ENCODE results near the gene UGT2A1. TPM values are rescaled to one million over a fixed set of nuclear protein-coding genes. Genes with fewer than 3 reads are reported as not detected.
"Not testable (repeated sequence)": the region's sequence is repeated elsewhere in the genome, so short reads cannot be mapped to it uniquely, and the experiment has no call there.

Gene UGT2A1
- total RNA-seq (2014; rRNA removed; shearing (Covaris generic); ENCODE audit: low replicate concordance), result not detected in 2 replicates

- DNase-seq (ENCODE audit: low read depth), result no peak
- in situ Hi-C loops (cut with HindIII; ENCODE audit: low pct_unique_long_range_greater_than_20kb, low sequenced_read_pairs), result no loop called here
Observed at GRCh38 chr4:69653147-69653546, at the start of gene UGT2A1. UGT2A1 (minus strand) TSS chr4:69653247; CDS start chr4:69647644, 5,603 bp downstream.

GRCh38 chr4:69702201-69702600 is 49.2 kb upstream of the UGT2A1 start:
- in situ Hi-C loops (cut with HindIII; ENCODE audit: low pct_unique_long_range_greater_than_20kb, low sequenced_read_pairs), result no loop called here
- no peak for DNase-seq (ENCODE audit: low read depth)

- DNase-seq (ENCODE audit: low read depth), result no peak
- in situ Hi-C loops (cut with HindIII; ENCODE audit: low pct_unique_long_range_greater_than_20kb, low sequenced_read_pairs), result no loop called here
Observed at GRCh38 chr4:69701696-69702095, 48.6 kb upstream of the UGT2A1 start.

- in situ Hi-C loops (cut with HindIII; ENCODE audit: low pct_unique_long_range_greater_than_20kb, low sequenced_read_pairs), result no loop called here
Observed at GRCh38 chr4:69697536-69698242, 44.6 kb upstream of the UGT2A1 start.

GRCh38 chr4:69689599-69689998 is 36.6 kb upstream of the UGT2A1 start:
- in situ Hi-C loops (cut with HindIII; ENCODE audit: low pct_unique_long_range_greater_than_20kb, low sequenced_read_pairs), result no loop called here
- DNase-seq (ENCODE audit: low read depth), result peak; percentile 12

More at GRCh38 chr4:69697536-69698242, 44.6 kb upstream of the UGT2A1 start:
- no peak for DNase-seq (ENCODE audit: low read depth)

- DNase-seq (ENCODE audit: low read depth), result no peak
- in situ Hi-C loops (cut with HindIII; ENCODE audit: low pct_unique_long_range_greater_than_20kb, low sequenced_read_pairs), result no loop called here
Observed at GRCh38 chr4:69684804-69685203, 31.8 kb upstream of the UGT2A1 start.

- no peak for DNase-seq (ENCODE audit: low read depth)
- in situ Hi-C loops (cut with HindIII; ENCODE audit: low pct_unique_long_range_greater_than_20kb, low sequenced_read_pairs), result no loop called here
Observed at GRCh38 chr4:69668680-69669079, 15.6 kb upstream of the UGT2A1 start.

GRCh38 chr4:69664009-69664408 is 11.0 kb upstream of the UGT2A1 start:
- DNase-seq (ENCODE audit: low read depth); in situ Hi-C loops (cut with HindIII; ENCODE audit: low pct_unique_long_range_greater_than_20kb, low sequenced_read_pairs): not testable (repeated sequence)

- DNase-seq (ENCODE audit: low read depth); in situ Hi-C loops (cut with HindIII; ENCODE audit: low pct_unique_long_range_greater_than_20kb, low sequenced_read_pairs): not testable (repeated sequence)
Observed at GRCh38 chr4:69661130-69661803, 8.2 kb upstream of the UGT2A1 start.

- no peak for DNase-seq (ENCODE audit: low read depth)
- in situ Hi-C loops (cut with HindIII; ENCODE audit: low pct_unique_long_range_greater_than_20kb, low sequenced_read_pairs), result no loop called here
Observed at GRCh38 chr4:69658133-69658532, 5.1 kb upstream of the UGT2A1 start.

GRCh38 chr4:69656653-69657158 is 3.7 kb upstream of the UGT2A1 start:
- in situ Hi-C loops (cut with HindIII; ENCODE audit: low pct_unique_long_range_greater_than_20kb, low sequenced_read_pairs), result no loop called here
- DNase-seq (ENCODE audit: low read depth), result no peak

GRCh38 chr4:69650872-69651271 is 2.2 kb downstream of the UGT2A1 start:
- no peak for DNase-seq (ENCODE audit: low read depth)
- in situ Hi-C loops (cut with HindIII; ENCODE audit: low pct_unique_long_range_greater_than_20kb, low sequenced_read_pairs), result no loop called here

GRCh38 chr4:69649629-69650028 is 3.4 kb downstream of the UGT2A1 start:
- in situ Hi-C loops (cut with HindIII; ENCODE audit: low pct_unique_long_range_greater_than_20kb, low sequenced_read_pairs), result no loop called here
- DNase-seq (ENCODE audit: low read depth), result no peak

GRCh38 chr4:69649207-69649606 is 3.8 kb downstream of the UGT2A1 start:
- no peak for DNase-seq (ENCODE audit: low read depth)
- in situ Hi-C loops (cut with HindIII; ENCODE audit: low pct_unique_long_range_greater_than_20kb, low sequenced_read_pairs), result no loop called here

- no peak for DNase-seq (ENCODE audit: low read depth)
- in situ Hi-C loops (cut with HindIII; ENCODE audit: low pct_unique_long_range_greater_than_20kb, low sequenced_read_pairs), result no loop called here
Observed at GRCh38 chr4:69642961-69643360, 10.1 kb downstream of the UGT2A1 start.

GRCh38 chr4:69640289-69640688 is 12.8 kb downstream of the UGT2A1 start:
- in situ Hi-C loops (cut with HindIII; ENCODE audit: low pct_unique_long_range_greater_than_20kb, low sequenced_read_pairs), result no loop called here
- DNase-seq (ENCODE audit: low read depth), result no peak

- in situ Hi-C loops (cut with HindIII; ENCODE audit: low pct_unique_long_range_greater_than_20kb, low sequenced_read_pairs), result no loop called here
- no peak for DNase-seq (ENCODE audit: low read depth)
Observed at GRCh38 chr4:69639542-69639941, 13.5 kb downstream of the UGT2A1 start, which contains the start of gene UGT2A2. UGT2A2 (minus strand) TSS chr4:69639642; CDS start chr4:69639640, 2 bp downstream.

- peak; percentile 42 for DNase-seq (ENCODE audit: low read depth)
- in situ Hi-C loops (cut with HindIII; ENCODE audit: low pct_unique_long_range_greater_than_20kb, low sequenced_read_pairs), result no loop called here
Observed at GRCh38 chr4:69617083-69617694, 35.9 kb downstream of the UGT2A1 start.

GRCh38 chr4:69610484-69610883 is 42.6 kb downstream of the UGT2A1 start:
- in situ Hi-C loops (cut with HindIII; ENCODE audit: low pct_unique_long_range_greater_than_20kb, low sequenced_read_pairs), result no loop called here
- no peak for DNase-seq (ENCODE audit: low read depth)
